ENCODE measurements around the gene UQCR10. TPM values are rescaled to one million over a fixed set of nuclear protein-coding genes. Genes with fewer than 3 reads are reported as not detected.
"Not testable (repeated sequence)": the region's sequence is repeated elsewhere in the genome, so short reads cannot be mapped to it uniquely, and the experiment has no call there.

Gene UQCR10
- total and polyA plus RNA-seq, 4 donors = 67.5 to 290 (median 133) TPM

GRCh38 chr22:29750559-29751538 is 16.3 kb upstream of the UQCR10 start:
- Histone ChIP-seq H3K9me3 (ENCODE audit: control insufficient read depth in 4 of 4, insufficient read depth in 3 of 4, low read length in 3 of 4) (no peaks in the 10 kb centered on the region), H3K4me1 (ENCODE audit: control insufficient read depth in 5 of 5, insufficient read depth in 5 of 5, low read length in 5 of 5) (no peaks in the 10 kb centered on the region), H3K9ac (ENCODE audit: insufficient read depth in 1 of 2, low read length in 2 of 2) (no peak overlapping the region), H3K27ac (ENCODE audit: low read depth in 1 of 2, low read length in 1 of 2) (peak overlapping the region in 1 of 2 donors; percentile 33), H3K36me3 (ENCODE audit: control insufficient read depth in 4 of 4, insufficient read depth in 4 of 4, low read length in 4 of 4) (peaks cover 0 to 29% (median 4%) of the 10 kb centered on the region in 4 donors), H3K4me3 (no peak overlapping the region), H3K27me3 (ENCODE audit: control insufficient read depth in 3 of 3, insufficient read depth in 3 of 3, low read length in 2 of 3) (no peaks in the 10 kb centered on the region)
- no peak for DNase-seq
- WGBS, 2 donors = 51 to 78% methylated on average over 11 of the region's 11 CpGs
- ATAC-seq (ENCODE audit: insufficient read depth, low FRiP score) = no peak
- no peak for TF ChIP-seq CTCF (IDR thresholded peaks at IDR 0.05; ENCODE audit: control extremely low read depth, extremely low read depth)

- 95 to 97% methylated on average over 2 of the region's 2 CpGs for whole genome bisulfite sequencing, 2 donors
- ATAC-seq (ENCODE audit: insufficient read depth, low FRiP score) (no peak), DNase-seq (no peak)
- Histone ChIP-seq H3K27me3 (ENCODE audit: control insufficient read depth in 3 of 3, insufficient read depth in 3 of 3, low read length in 2 of 3) (no peaks in the 10 kb centered on the region), H3K27ac (ENCODE audit: low read depth in 1 of 2, low read length in 1 of 2) (no peak overlapping the region), H3K4me1 (ENCODE audit: control insufficient read depth in 5 of 5, insufficient read depth in 5 of 5, low read length in 5 of 5) (no peaks in the 10 kb centered on the region), H3K36me3 (ENCODE audit: control insufficient read depth in 4 of 4, insufficient read depth in 4 of 4, low read length in 4 of 4) (peaks cover 0 to 25% (median 4%) of the 10 kb centered on the region in 4 donors), H3K9me3 (ENCODE audit: control insufficient read depth in 4 of 4, insufficient read depth in 3 of 4, low read length in 3 of 4) (no peaks in the 10 kb centered on the region), H3K4me3 (no peak overlapping the region), H3K9ac (ENCODE audit: insufficient read depth in 1 of 2, low read length in 2 of 2) (no peak overlapping the region)
- no peak for TF ChIP-seq CTCF (IDR thresholded peaks at IDR 0.05; ENCODE audit: control extremely low read depth, extremely low read depth)
Measured at GRCh38 chr22:29751669-29752068, 15.5 kb upstream of the UQCR10 start.

GRCh38 chr22:29753808-29754657 is 13.1 kb upstream of the UQCR10 start:
- no peak overlapping the region for H3K27ac ChIP-seq (ENCODE audit: low read depth in 1 of 2, low read length in 1 of 2)
- DNase-seq = no peak
- no peak for TF ChIP-seq CTCF (IDR thresholded peaks at IDR 0.05; ENCODE audit: control extremely low read depth, extremely low read depth)
- no peak overlapping the region for H3K9ac ChIP-seq (ENCODE audit: insufficient read depth in 1 of 2, low read length in 2 of 2)
- no peaks in the 10 kb centered on the region for H3K27me3 ChIP-seq (ENCODE audit: control insufficient read depth in 3 of 3, insufficient read depth in 3 of 3, low read length in 2 of 3)
- no peaks in the 10 kb centered on the region for H3K4me1 ChIP-seq (ENCODE audit: control insufficient read depth in 5 of 5, insufficient read depth in 5 of 5, low read length in 5 of 5)
- 90 to 94% methylated on average over 16 of the region's 16 CpGs for WGBS, 2 donors
- H3K4me3 ChIP-seq = no peak overlapping the region
- H3K9me3 ChIP-seq (ENCODE audit: control insufficient read depth in 4 of 4, insufficient read depth in 3 of 4, low read length in 3 of 4) = no peaks in the 10 kb centered on the region
- peaks cover 0 to 13% (median 0%) of the 10 kb centered on the region in 4 donors for H3K36me3 ChIP-seq (ENCODE audit: control insufficient read depth in 4 of 4, insufficient read depth in 4 of 4, low read length in 4 of 4)
- ATAC-seq (ENCODE audit: insufficient read depth, low FRiP score) = no peak

- H3K27me3 ChIP-seq (ENCODE audit: control insufficient read depth in 3 of 3, insufficient read depth in 3 of 3, low read length in 2 of 3); H3K4me3 ChIP-seq; H3K4me1 ChIP-seq (ENCODE audit: control insufficient read depth in 5 of 5, insufficient read depth in 5 of 5, low read length in 5 of 5); H3K9ac ChIP-seq (ENCODE audit: insufficient read depth in 1 of 2, low read length in 2 of 2); H3K27ac ChIP-seq (ENCODE audit: low read depth in 1 of 2, low read length in 1 of 2); ATAC-seq (ENCODE audit: insufficient read depth, low FRiP score); H3K9me3 ChIP-seq (ENCODE audit: control insufficient read depth in 4 of 4, insufficient read depth in 3 of 4, low read length in 3 of 4); DNase-seq: not testable (repeated sequence)
- peaks cover 0 to 13% (median 0%) of the 10 kb centered on the region in 4 donors for H3K36me3 ChIP-seq (ENCODE audit: control insufficient read depth in 4 of 4, insufficient read depth in 4 of 4, low read length in 4 of 4)
- WGBS, 2 donors = 90 to 95% methylated on average over 11 of the region's 11 CpGs
Measured at GRCh38 chr22:29754658-29755395, 12.3 kb upstream of the UQCR10 start.
